GM12891 (cell line): ENCODE results near the gene HAND1.

Experiments used
- POLR2A ChIP-seq: IDR thresholded peaks from 2 replicates; pipeline ENCODE4 v1.6.1; 2011; ENCODE audit warnings: low read depth, low read length, control low read depth
- POLR2AphosphoS5 ChIP-seq: IDR thresholded peaks from 2 replicates; pipeline ENCODE4 v1.6.1; 2011; ENCODE audit warnings: low read depth, low read length, control low read depth
- TAF1 ChIP-seq: IDR thresholded peaks from 2 replicates; pipeline ENCODE4 v1.6.1; 2011; ENCODE audit warnings: low read depth, low read length, control low read depth

DNA sequence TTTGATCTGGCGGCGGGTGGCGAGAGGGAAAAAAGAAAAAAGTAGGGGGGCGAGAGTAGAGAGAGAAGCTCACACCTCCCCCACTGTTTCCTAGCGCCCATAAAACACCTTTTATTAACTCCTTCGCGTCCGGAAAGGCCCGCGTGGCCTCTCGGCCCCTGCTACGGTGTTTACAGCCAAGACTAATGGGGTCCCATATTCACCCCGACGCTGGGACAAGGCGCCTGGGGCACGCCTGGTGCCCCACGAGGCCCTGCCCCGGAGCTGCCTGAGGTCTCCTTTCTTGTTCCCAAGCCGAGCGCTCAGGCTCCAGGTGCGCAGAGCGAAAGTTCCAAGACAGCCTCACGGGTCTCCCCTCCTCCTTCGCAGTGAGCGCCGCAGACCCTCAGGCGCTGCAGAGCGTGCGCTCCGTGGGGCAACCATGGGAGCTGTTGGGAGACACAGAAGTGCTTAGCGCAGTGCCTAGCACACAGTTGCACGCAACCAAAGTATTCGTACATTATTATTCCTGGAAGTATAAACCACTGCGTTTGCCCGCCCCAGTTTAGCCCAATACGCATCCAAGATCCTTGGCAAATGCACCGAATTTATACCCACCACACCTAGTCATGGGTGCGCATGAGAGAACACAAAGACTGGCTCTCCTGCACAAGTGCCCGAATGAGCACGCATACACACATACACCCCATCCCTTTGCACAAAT is 4.3 kb downstream of the HAND1 start:
- TF ChIP-seq POLR2A: no peak
- no peak for TF ChIP-seq POLR2AphosphoS5
- TF ChIP-seq TAF1: no peak
